HepG2 (cell line): ENCODE results near the gene CCL27.

Source experiments
- KLF9 ChIP-seq: IDR thresholded peaks from 2 replicates; pipeline ENCODE4 v1.6.1; 2016; ENCODE audit warnings: low read depth
- RBAK ChIP-seq: sonication (generic); formaldehyde crosslinking; IDR thresholded peaks from 2 replicates; pipeline ENCODE4 v1.5.1; 2020; ENCODE audit warnings: mild to moderate bottlenecking, missing genetic modification reagents
- TCF7L2 ChIP-seq: IDR thresholded peaks from 2 replicates; pipeline ENCODE4 v1.6.1; 2011; ENCODE audit warnings: mild to moderate bottlenecking, low read depth, low read length, moderate library complexity
- ZKSCAN1 ChIP-seq: fragments of 150-350 bp; IDR thresholded peaks from 2 replicates; pipeline ENCODE4 v1.6.1; 2014; ENCODE audit warnings: low read length
- TF ChIP-seq, protein P1 (sequence below), 2 experiments: sonication (generic) in 1 of 2; formaldehyde crosslinking in 1 of 2; IDR thresholded peaks; 2 replicates each; pipeline versions ENCODE4 v1.5.1 to v1.6.1; 2011 to 2020; ENCODE audit warnings: borderline replicate concordance in 1 of 2, low read depth in 1 of 2, low read length in 1 of 2, mild to moderate bottlenecking in 1 of 2, missing genetic modification reagents in 1 of 2, moderate library complexity in 1 of 2
- TF ChIP-seq, protein P2 (sequence below): sonication (generic); formaldehyde crosslinking; IDR thresholded peaks from 2 replicates; pipeline ENCODE4 v1.8.1; 2023; ENCODE audit warnings: mild to moderate bottlenecking, inconsistent platforms, moderate library complexity, missing genetic modification reagents, borderline replicate concordance
- TF ChIP-seq, protein P3 (sequence below): sonication (generic); formaldehyde crosslinking; IDR thresholded peaks from 2 replicates; pipeline ENCODE4 v1.5.0; 2020; ENCODE audit warnings: mild to moderate bottlenecking, missing genetic modification reagents, moderate library complexity

DNA sequence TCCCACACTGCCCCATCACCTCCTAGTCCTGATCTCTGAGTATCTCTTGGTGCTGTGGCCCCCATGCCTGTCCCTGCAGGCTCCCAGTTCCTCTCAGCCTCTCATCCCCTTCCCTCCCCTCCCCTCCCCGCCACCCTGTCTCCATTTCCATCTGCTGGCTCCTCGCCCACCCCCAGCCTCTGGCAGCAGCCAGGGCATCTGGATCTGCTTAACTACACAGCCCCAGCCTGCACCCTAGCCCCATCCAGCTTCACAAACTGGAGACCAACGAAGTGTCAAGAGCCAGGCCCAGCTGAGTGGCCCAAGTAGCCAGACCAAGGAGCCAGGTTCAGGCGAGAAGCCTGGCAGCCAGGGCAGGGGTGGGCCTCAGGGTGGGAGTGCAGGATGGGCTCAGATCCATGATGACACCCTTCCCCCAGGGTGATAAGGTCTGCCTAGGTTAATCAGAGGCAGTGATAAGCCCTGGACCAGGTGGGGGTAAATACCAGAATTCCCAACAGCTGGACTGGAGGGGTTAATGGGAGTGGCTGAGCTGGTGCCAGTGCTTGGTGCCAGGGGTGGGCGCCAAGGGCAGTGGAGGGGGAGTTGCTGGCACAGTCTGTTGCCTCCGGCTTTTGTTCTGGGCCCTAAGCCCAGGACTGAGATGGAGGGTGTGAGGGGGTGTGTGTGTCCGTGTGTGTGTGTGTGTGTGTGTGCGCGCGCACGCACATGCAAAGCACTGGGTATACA, 8.0 kb downstream of the CCL27 start:
- TF ChIP-seq, protein P1, sequence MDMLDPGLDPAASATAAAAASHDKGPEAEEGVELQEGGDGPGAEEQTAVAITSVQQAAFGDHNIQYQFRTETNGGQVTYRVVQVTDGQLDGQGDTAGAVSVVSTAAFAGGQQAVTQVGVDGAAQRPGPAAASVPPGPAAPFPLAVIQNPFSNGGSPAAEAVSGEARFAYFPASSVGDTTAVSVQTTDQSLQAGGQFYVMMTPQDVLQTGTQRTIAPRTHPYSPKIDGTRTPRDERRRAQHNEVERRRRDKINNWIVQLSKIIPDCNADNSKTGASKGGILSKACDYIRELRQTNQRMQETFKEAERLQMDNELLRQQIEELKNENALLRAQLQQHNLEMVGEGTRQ (IDR thresholded peaks at IDR 0.05; ENCODE audit: low read depth, low read length) = no peak
- TF ChIP-seq, protein P1 (CRISPR knock-in tag; IDR thresholded peaks at IDR 0.05; ENCODE audit: borderline replicate concordance) = no peak
- TF ChIP-seq TCF7L2 (no peak), ZKSCAN1 (no peak), RBAK (CRISPR knock-in tag) (no peak), KLF9 (no peak)
- TF ChIP-seq, protein P2, sequence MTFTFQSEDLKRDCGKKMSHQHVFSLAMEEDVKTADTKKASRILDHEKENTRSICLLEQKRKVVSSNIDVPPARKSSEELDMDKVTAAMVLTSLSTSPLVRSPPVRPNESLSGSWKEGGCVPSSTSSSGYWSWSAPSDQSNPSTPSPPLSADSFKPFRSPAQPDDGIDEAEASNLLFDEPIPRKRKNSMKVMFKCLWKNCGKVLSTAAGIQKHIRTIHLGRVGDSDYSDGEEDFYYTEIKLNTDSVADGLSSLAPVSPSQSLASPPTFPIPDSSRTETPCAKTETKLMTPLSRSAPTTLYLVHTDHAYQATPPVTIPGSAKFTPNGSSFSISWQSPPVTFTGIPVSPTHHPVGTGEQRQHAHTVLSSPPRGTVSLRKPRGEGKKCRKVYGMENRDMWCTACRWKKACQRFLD = no peak
- TF ChIP-seq, protein P3, sequence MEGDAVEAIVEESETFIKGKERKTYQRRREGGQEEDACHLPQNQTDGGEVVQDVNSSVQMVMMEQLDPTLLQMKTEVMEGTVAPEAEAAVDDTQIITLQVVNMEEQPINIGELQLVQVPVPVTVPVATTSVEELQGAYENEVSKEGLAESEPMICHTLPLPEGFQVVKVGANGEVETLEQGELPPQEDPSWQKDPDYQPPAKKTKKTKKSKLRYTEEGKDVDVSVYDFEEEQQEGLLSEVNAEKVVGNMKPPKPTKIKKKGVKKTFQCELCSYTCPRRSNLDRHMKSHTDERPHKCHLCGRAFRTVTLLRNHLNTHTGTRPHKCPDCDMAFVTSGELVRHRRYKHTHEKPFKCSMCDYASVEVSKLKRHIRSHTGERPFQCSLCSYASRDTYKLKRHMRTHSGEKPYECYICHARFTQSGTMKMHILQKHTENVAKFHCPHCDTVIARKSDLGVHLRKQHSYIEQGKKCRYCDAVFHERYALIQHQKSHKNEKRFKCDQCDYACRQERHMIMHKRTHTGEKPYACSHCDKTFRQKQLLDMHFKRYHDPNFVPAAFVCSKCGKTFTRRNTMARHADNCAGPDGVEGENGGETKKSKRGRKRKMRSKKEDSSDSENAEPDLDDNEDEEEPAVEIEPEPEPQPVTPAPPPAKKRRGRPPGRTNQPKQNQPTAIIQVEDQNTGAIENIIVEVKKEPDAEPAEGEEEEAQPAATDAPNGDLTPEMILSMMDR (CRISPR knock-in tag) = no peak
